Activated naive CD4-positive, alpha-beta T cell (primary cell): ENCODE results near the gene EPGN.
"Not testable (repeated sequence)": the region's sequence is repeated elsewhere in the genome, so short reads cannot be mapped to it uniquely, and the experiment has no call there.

Source experiments
- DNase-seq, 4 experiments: peaks; one replicate each; lab custom pipeline; 2025; lab: John Stamatoyannopoulos, UW

The EPGN gene

DNA sequence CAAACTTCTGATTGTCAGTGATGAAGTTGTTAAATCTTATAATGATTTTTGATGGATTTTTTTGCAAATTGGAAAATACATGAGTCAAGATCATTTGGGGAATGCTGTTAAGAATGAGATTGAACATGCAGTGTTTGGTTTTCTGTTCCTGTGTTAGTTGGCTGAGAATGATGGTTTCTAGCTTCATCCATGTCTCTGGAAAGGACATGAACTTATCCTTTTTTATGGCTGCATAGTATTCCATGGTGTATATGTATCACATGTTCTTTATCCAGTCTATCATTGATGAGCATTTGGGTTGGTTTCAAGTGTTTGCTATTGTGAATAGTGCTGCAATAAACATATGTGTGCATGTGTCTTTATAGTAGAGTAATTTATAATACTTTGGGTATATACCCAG lies 32.2 kb downstream of the EPGN start:
- DNase-seq: not testable (repeated sequence)

DNA sequence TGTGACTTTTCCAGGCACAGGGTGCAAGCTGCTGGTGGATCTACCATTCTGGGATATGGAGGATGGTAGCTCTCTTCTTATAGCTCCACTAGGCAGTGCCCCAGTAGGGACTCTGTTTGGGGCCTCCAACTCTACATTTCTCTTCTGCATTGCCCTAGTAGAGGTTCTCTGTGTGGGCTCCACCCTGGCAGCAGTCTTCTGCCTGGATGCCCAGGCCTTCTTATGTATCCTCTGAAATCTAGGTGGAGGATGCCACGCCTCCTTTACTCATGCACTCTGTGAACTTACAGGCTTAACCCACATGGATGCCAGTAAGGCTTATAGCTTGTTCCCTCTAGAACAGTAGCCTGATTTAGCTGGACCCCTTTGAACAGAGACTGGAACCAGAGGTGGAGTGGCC lies 35.8 kb downstream of the EPGN start:
- DNase-seq: no peak

DNA sequence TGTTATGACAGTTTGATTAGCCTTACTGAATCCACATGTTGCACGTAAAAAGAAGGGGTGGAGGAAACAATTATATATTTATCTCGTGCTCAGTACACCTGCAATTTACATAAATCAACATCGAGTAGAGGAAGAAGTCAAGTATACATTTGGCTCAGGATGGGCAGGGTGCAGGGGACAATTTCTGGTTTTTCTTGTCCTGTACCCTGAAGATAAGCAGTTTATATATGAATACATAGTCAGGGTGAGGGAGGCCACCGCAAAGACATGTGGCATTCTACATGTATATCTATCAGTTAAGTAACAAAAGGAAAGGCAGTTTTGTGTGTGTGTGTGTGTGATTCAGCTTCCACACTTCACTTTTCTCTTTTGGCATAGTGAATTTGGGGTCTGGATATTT lies 45.6 kb downstream of the EPGN start:
- no peak for DNase-seq

DNA sequence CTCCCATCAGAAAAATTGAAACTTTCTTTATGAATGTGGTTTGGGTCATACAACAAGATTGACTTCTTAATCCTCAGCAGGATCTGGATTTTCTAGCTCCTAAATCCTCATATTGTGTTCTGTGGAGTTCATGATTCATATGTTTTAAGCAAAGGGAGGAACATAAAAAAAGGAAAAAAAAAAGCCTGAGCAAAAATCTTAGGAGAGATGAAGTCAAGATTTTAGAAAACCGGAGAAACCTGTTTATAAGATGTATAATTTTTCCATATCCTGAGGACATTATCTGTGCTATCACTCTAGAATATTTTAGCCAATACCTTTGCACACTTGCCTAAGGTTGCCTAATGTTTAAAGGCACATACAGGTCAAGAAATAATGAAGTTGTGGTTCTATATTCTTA lies 49.7 kb downstream of the EPGN start:
- DNase-seq: no peak

DNA sequence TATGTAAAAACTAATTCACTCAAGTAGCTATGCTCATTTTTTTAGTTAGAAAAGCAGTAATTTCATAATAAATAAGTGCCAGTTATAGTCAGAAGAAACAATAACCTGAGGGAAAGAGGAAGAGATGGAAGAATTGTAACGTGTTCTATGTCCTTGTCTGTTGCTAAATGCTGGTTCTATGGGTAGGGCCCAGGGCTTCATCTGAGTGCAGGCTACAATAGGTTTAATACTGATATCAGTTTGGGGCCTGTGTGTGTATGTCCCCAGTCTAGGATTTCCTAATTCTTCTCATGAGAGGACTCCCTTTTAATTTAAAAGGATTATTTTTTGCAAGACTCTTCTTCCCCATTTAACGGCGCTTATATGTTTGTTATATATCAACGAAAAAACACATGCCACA lies 53.4 kb downstream of the EPGN start:
- DNase-seq: no peak

DNA sequence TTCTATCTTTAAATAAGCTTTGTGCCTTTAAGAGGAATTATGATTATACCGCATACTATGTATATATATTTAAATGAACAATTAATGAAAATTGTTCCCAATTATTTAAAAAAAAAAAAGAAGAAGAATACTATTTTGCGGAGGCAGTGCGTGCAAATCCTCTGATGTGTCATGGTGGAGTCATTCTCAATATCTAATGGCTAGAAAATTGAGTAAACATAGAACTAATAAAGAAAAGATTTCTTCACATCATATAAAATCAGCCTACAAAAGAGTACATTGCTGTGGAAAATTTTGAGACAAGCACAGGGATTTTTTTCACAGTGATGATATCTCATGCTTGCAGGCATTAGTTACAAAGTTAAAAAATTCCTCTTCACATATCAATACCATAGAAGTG lies 54.1 kb downstream of the EPGN start:
- no peak for DNase-seq

DNA sequence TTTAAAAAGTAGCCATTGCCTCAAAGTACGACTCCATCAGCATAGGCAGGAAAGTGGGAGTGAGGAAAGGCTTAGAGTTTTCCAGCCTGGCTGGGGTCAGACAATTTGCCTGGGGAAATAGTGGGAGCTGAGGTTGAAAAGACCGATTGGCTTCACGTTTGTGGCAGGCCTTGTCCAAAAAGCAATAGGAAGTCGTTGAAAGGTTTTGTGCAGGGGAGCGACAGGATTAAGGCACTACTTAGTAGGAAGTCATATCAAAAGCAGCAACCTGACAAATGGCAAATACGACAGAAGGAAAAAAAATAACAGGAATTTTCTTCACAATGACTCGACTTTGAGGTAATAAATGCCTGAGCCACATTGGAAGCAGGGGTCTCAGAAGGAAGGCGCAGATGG lies 56.0 kb downstream of the EPGN start:
- DNase-seq: no peak

DNA sequence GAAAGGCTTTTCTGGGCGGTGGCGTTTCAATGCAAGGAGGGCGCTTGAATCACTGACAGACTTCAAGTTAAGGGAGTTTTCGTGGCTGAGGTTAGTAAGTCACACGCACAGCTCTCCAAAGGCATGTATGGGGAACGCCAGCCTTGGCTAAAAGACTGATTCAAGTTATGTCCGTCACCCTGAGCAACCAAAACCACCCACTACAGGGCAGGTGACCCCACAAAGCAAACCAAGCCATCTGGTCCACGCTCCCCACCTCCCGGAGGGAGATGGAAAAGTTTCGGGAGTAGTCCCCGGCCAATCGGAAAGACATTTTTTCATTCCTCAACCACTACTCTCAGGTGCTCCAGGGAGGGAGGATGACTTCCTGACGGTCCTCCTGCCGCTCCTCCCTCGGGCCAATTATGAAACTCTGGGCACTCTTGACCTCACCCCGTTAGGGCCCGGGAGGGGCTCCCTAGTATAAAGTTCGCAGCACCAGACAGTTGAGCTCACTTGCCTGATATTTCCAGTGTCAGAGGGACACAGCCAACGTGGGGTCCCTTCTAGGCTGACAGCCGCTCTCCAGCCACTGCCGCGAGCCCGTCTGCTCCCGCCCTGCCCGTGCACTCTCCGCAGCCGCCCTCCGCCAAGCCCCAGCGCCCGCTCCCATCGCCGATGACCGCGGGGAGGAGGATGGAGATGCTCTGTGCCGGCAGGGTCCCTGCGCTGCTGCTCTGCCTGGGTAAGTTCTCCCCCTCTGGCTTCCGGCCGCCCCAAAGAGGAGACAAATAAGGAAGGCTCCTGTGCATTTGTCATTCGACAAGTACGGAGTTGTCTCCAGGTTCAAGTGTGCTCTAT lies 56.6 kb downstream of the EPGN start, which contains the start of gene EREG:
Gene EREG (plus strand): TSS at position 494 of the 840 bp plus-strand sequence. CDS start 164 bp downstream, at position 658.
- peak in 1 of 4 experiments; percentile 2 for DNase-seq

DNA sequence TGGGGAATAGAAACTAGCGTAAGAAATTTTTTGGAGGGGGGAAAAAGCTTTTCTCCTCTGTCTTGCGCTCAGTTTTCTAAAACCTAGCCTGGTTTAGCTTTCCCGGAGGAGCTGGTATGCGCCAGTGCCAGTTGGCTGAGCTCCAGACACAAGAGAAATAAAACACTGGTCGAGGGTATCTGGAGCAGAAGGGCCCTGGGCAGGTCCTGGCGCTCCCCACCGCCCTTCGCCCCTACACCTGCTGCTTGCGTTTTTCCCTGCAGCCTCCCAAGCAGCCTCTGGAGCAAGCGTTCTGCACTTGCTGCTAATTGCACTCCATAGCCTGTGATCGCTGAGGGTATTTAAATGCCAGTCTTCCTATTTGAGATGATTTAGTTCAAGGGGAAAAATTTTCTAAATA lies 57.5 kb downstream of the EPGN start:
- no peak for DNase-seq
